Myocyte (in vitro differentiated cells): ENCODE measurements around the gene FAAH2. TPM values are rescaled to one million over a fixed set of nuclear protein-coding genes. Genes with fewer than 3 reads are reported as not detected.
"Not testable (repeated sequence)": the region's sequence is repeated elsewhere in the genome, so short reads cannot be mapped to it uniquely, and the experiment has no call there.

Experiments
- DNase-seq: peaks from one replicate; pipeline ENCODE4 v3.0.0-alpha.2; 2012; ENCODE audit warnings: low read depth
- total RNA-seq: library from RNA; depleted of rRNA; stranded (reverse); fragments of >200 nt; gene quantifications from 2 replicates; pipeline ENCODE4 v1.2.3, GENCODE V29; 2014

Gene FAAH2
- total RNA-seq, 1 donor from 2014 or later, result not detected

DNA sequence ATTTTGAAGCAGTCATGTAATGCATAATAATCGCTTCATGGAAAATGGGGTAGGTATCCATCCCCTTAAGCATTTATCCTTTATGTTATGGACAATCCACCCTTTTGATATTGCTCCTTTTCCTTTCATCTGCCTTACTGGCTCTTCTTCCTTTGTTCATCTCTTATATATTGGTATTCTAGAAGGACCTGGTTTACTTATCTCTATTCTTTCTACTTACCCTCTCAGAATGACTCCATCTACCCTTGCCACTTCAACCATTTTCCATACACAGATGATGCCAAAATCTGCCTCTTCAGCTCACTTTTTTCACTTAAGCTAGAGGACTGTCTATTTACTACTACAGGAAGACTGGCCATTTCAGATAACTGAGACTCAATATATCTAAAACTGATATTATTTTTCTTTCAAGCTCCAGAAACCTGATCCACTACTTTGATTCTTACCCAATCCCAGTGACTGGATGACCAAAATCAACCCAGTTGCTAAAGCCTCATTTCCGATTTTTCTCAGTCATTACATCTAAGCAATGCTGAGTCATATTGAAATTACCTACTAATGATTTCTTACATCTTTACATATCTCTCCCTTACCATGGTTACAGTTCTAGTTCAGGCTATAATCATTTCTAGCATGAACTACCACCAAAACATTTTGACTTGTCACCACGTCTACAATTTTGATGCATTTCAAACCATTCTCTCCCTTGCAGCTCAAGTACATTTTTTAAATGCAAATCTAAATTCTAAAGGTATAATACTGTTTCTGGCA lies 93.7 kb downstream of the FAAH2 start:
- DNase-seq, result no peak

DNA sequence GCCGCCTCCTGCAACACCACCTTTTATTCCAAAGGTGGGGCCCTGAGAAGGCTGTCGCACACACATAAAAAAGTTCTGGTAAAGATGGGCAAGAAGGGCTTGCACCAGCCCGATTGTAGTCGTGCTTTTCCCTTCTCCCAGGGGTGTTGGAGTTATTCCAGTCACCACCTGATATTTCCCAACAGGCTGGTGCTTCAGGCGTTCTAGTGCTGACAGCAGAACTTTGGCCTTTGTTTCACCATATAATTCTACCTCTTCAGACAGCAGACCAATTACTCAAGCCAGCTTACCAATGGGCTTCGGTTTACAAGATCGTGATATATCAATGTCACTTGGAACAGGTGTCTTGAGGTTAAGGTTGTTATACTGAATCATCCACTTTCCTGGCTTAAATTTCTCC lies 107.7 kb downstream of the FAAH2 start:
- not testable (repeated sequence) for DNase-seq

DNA sequence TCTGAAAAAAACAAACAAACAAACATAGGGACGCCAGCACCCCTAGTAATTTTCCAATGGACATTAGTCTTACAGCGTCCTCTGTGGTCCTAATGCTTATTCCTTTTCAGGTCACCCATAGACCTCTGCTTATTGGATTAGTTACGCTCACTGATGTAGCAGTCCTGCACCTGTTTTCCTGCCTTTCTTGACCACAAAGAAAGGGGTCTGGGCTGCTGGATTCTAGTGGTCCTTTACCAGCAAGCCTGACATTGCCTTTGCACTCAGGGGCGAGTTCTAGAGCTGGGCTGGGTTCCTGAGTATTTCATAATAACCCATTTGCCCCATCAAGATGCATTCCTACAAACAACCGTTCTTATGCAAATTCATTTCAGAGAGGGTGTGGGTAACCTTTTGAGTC lies 116.7 kb downstream of the FAAH2 start:
- DNase-seq, result not testable (repeated sequence)

DNA sequence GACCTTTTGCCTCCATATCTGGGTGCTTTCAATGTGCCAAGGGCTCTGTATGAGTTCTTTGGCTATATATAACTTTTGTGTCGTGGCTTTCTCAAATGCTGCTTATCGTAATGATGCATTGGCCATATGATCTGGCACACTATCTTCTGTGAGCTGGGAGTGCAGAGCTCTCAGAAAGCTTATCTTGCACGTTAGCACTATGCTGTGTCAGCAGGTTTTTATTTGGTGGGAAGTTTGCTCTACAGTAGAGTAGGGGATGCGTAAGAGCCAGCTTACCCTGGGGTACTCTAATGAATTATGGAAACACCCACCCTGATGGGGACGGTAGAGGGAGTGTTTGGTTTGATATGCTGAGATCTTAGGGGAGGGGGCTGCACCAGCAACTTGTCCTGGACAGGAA lies 119.6 kb downstream of the FAAH2 start:
- no peak for DNase-seq

DNA sequence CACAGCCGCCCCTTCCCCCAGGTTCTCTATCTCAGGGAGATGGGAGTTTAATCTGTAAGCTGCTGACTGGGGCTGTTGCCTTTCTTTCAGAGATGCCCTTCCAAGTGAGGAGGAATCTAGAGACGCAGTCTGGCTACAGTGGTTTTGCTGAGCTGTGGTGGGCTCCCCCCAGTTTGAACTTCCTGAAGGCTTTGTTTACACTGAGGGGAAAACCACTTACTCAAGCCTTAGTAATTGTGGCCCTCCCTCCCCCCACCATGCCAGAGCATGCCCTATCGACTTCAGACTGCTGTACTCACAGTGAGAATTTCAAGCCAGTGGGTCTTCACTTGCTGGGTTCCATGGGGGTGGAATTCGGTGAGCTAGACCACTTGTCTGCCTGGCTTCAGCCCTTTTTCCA lies 131.3 kb downstream of the FAAH2 start:
- no peak for DNase-seq

DNA sequence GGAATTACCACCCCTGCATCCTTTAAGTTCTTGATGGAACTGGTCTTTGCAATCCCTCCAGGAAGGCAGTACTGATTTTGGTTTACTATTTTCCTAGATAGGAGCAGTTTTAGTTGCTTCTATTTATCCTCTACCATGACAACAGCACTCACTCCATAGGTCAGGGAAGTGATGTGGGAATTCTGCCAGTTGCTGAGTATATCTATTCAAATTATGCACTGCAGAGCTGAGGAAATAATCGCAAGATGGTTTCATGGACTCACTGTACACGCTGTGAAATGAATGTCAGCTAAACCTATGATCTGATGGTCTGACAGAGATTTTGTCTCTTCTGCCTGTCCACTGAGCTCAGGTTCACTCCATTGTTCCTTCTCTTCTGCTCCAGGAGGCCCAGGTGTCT lies 135.8 kb downstream of the FAAH2 start:
- no peak for DNase-seq

DNA sequence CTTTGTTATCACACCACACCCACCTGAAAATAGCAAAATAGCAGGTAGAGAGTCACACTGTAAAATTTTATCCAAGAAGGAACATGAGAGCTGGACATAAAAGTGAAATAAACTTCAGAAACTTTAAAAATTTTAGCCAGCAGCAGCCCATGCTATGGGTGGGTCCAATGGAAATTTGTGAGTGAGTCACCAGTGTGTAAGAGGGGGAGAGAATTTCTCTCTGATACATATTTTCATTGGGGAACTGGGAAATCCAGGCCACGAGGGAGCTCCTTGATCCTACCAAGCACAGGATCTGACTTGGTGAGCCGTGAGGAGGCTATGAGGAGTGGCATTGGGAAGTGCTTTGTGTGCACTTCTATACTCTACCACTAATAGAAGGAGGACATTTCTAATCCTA lies 136.3 kb downstream of the FAAH2 start:
- DNase-seq, result no peak

DNA sequence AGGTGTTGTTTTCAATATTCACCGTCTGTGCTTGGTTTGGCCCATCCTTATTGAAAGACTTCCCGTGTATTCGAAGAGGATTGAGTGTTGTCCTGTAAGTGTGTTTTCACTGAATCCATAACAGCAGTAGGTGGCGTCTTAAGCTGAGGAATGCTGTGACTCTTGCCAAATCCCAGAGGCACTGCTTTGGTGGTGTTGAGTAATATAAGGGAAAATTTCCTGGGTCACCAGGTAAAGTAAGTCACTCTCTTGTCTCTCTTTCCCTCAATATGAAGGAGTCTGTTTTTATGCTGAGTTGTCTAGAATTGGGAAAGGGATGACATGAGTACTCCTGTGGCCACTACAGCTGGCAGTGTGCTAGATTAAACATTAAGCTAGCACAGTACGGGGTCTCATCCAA lies 158.6 kb downstream of the FAAH2 start:
- DNase-seq, result no peak

DNA sequence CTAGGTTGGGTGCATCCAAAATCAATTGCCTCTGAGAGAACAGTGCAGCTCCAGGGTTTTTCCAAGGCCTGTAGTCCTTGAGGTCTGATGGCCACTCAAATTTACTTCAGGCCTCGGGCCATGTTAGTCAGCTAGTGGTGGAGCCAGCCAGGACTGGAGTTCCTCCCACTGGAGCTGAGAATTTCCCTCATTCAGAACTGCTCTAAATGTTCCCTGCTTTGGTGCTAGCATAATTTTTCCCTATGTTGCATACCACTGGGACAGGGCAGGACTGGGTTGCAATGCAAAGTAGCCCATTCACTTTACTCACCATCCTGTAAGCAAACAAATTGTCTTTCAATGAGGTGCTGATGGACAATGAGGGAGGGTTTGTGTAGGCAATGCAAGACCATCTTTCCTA lies 159.3 kb downstream of the FAAH2 start:
- no peak for DNase-seq

DNA sequence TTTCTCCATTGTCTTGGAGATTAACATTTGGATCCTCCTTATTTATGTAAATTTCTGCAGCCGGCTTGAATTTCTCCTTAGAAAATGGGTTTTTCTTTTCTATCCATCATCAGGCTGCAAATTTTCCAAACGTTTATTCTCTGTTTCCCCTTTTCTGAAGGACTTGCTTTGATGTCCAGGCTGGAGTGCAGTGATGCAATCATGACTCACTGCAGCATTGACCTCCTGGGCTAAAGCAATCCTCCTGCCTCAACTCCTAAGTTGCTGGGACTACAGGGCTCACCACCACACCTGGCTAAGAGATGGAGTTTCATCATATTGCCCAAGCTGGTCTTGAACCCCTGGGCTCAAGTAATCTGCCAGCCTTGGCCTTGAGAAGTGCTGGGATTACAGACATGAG lies 161.3 kb downstream of the FAAH2 start:
- DNase-seq, result no peak

DNA sequence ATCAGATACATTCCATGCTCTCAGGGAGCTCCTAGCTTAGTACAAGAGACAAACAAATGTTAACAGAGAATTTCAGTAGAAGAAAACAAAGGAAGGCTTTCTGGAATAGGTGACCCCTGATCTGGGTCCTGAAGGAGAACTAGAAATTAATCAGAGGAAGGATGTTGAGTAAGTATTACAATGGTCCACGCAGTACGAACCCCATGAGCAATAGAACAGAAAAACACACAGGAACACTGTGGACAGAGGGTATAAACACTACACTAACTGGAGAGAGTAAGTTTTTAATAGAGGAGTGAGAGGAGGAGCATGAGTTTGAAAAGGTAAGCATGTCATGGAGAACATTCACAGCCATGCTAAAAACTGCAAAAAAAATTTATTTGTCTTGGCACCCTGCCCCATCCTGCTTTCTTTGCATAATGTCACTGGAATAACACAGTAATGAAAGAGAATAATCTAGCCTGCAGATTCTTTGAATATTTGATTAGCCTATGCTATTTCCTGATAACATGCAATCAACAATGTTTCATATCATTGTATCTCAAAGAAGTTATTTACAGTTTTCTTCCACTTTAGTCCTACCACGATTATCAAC lies 165.0 kb downstream of the FAAH2 start:
- DNase-seq, result no peak

DNA sequence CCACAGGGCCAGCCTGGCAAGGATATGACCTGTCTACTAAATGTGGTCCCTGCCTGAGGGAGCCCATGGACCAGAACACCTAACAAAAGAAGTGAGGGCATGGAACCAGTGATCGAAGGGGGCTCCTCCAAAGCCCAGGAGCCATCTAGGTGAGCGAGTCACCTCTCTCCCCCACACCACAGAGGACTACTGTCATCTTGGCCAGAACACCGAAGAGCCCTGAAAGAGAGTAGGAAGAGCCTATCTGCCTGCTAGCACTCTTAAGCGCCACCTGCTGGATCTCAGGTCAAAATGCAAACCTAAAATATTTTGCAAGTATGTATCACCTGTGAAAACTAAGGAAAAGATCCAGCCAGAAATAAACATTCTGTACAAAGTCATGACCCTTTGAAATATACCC lies 167.4 kb downstream of the FAAH2 start:
- DNase-seq, result peak; percentile 0

DNA sequence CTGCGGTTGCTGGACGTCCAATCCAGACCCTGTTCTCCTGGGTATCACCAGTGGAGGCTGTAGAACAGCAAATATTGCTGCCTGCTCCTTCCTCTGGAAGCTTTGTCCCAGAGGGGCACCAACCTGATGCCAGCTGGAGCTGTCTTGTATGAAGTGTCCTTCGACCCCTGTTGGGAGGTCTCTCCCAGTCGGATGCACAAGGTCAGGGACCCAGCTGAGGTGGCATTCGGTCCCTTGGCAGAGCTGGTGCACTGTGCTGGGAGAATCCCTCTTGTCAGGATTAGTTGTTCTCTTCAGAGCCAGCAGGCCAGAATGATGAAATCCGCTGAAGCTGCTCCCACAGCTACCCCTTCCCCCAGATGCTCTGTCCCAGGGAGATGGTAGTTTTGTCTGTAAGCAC lies 195.0 kb downstream of the FAAH2 start:
- no peak for DNase-seq

DNA sequence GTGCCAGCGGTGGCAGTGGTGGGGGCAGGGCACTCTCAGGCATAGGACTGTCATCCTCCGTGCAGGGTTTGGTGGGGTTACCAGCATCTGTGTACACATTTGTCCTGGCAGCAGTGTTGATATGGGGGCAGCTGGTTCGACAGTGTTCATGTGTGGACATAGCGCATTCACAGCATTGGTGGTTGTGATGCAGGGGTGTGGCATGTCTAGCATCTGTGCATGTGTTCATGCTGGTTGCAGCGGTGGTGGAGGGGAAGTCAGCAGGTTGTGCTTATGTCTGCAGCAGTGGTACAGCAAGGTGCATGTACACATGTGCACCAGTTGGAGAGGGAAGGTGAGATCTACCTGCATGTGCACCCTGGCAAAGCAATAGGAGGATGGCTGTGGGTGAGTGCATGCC lies 230.0 kb downstream of the FAAH2 start:
- DNase-seq, result no peak

DNA sequence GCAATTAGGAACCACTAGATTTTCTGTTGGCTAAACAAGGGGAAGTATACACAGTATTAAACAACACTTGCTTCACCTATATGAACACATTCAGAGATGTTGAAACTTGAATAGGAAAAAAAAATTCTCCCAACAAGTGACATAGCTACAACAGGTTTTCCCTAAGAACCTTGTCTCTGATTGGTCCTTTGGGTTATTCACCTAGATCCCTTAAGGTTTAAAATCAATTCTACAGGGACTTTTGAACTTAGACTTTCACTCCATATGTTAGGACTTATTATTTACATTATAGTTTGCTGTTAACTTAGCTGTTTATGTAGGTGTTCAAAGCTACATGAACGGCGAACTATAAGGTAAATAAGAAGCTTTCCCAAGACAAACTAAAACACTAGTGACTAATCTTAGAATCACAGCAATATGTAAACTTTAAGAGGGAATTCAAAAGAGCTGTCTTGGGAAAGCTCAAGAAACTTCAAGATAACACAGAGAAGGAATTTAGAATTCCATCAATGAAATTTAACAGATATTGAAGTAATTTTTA lies 233.1 kb downstream of the FAAH2 start:
- no peak for DNase-seq

DNA sequence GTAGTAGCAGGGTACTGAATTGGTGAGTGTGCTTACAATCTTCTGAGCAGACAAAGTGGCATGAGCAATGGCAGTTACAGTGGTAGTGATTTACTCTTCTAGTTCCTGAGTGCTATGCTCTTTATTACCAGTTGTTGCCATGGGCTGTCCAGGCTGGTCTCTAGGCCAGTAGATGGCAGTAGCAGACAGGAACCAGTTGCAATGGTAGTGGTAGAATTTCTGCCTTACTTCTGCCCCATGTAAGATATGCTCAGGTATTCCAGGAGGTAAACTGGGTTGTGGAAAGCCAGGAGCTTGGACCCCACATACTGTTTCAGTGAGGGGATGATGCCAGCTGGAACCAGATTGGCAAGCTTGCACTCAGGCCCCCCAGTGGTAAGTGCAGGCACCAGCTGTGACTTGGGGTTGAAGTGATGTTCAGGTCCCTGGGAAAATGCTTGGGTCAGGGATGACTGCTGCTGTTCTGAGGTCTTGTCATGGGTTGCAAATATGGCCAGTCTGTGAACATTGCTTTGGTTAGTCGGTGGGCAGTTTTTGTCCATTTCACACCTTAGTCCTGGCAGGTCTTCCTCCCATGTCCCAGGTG lies 242.3 kb downstream of the FAAH2 start:
- peak; percentile 4 for DNase-seq

Other genes with a start within 250 kb of the FAAH2 start
- 19.1 and 20.5 TPM in 2 replicates for gene SPIN2B, start 165.2 kb upstream of the FAAH2 start, total RNA-seq
- gene SPIN2A, start 149.3 kb upstream of the FAAH2 start, total RNA-seq, result 0.59 TPM in 1 of 2 replicates, not detected in the other